ENCODE results near the gene MYO7B. TPM values are rescaled to one million over a fixed set of nuclear protein-coding genes. Genes with fewer than 3 reads are reported as not detected.
A peak's percentile ranks its signal among the peaks of the same experiment; 100 is the strongest.

Gene MYO7B
- total and polyA plus RNA-seq, 7 donors, result 0.28 to 0.61 (median 0.49) TPM

- Histone ChIP-seq H3K4me1 (peaks cover 51% of the 10 kb centered on the region), H3K9me3 (no peaks in the 10 kb centered on the region), H3K27ac (no peak overlapping the region), H3K4me3 (no peak overlapping the region), H3K27me3 (ENCODE audit: insufficient read depth in 3 of 3, low read length in 2 of 3) (no peaks in the 10 kb centered on the region), H3K36me3 (ENCODE audit: insufficient read depth in 1 of 2, low read depth in 1 of 2) (no peaks in the 10 kb centered on the region)
- no peak for TF ChIP-seq CTCF (IDR thresholded peaks at IDR 0.05)
- DNase-seq, result peak in 1 of 2 donors; percentile 80
- 30 to 47% (median 33%) methylated on average over 6 of the region's 6 CpGs for WGBS, 3 donors
- intact Hi-C loops (cut with DNase I), result no loop called here
- ATAC-seq, result peak; percentile 39 to 78 (median 68)
These were observed 37.8 kb downstream of the MYO7B start for GRCh38 chr2:127573298-127573697.

- H3K4me3 ChIP-seq, result no peak overlapping the region
- no peaks in the 10 kb centered on the region for H3K9me3 ChIP-seq
- no peak for TF ChIP-seq CTCF (IDR thresholded peaks at IDR 0.05)
- no peak for ATAC-seq
- intact Hi-C loops (cut with DNase I), result no loop called here
- 82 to 94% (median 83%) methylated on average over 17 of the region's 17 CpGs for WGBS, 3 donors
- peaks cover 46% of the 10 kb centered on the region for H3K4me1 ChIP-seq
- no peaks in the 10 kb centered on the region for H3K27me3 ChIP-seq (ENCODE audit: insufficient read depth in 3 of 3, low read length in 2 of 3)
- H3K36me3 ChIP-seq (ENCODE audit: insufficient read depth in 1 of 2, low read depth in 1 of 2), result no peaks in the 10 kb centered on the region
- DNase-seq, result peak in 1 of 2 donors; percentile 23
- H3K27ac ChIP-seq, result no peak overlapping the region
These were observed 38.3 kb downstream of the MYO7B start for GRCh38 chr2:127573771-127574170.

- Histone ChIP-seq H3K36me3 (ENCODE audit: insufficient read depth in 1 of 2, low read depth in 1 of 2) (no peaks in the 10 kb centered on the region), H3K4me1 (peaks cover 37% of the 10 kb centered on the region), H3K9me3 (no peaks in the 10 kb centered on the region), H3K27me3 (ENCODE audit: insufficient read depth in 3 of 3, low read length in 2 of 3) (no peaks in the 10 kb centered on the region), H3K4me3 (no peak overlapping the region), H3K27ac (no peak overlapping the region)
- no peak for DNase-seq
- intact Hi-C loops (cut with DNase I), result no loop called here
- 96 to 100% (median 98%) methylated on average over 3 of the region's 3 CpGs for WGBS, 3 donors
- no peak for ATAC-seq
- no peak for TF ChIP-seq CTCF (IDR thresholded peaks at IDR 0.05)
These were observed 39.2 kb downstream of the MYO7B start for GRCh38 chr2:127574656-127575055.

GRCh38 chr2:127575185-127575765 is 39.8 kb downstream of the MYO7B start:
- Histone ChIP-seq H3K9me3 (no peaks in the 10 kb centered on the region), H3K4me3 (no peak overlapping the region), H3K27me3 (ENCODE audit: insufficient read depth in 3 of 3, low read length in 2 of 3) (no peaks in the 10 kb centered on the region), H3K4me1 (peaks cover 31% of the 10 kb centered on the region), H3K27ac (no peak overlapping the region), H3K36me3 (ENCODE audit: insufficient read depth in 1 of 2, low read depth in 1 of 2) (no peaks in the 10 kb centered on the region)
- WGBS, 3 donors, result 92 to 97% (median 94%) methylated on average over 4 of the region's 4 CpGs
- TF ChIP-seq CTCF (IDR thresholded peaks at IDR 0.05), result no peak
- intact Hi-C loops (cut with DNase I), result no loop called here
- DNase-seq (no peak), ATAC-seq (no peak)

- Histone ChIP-seq H3K4me1 (peaks cover 24% of the 10 kb centered on the region), H3K9me3 (no peaks in the 10 kb centered on the region), H3K27ac (peak overlapping the region; percentile 62), H3K36me3 (ENCODE audit: insufficient read depth in 1 of 2, low read depth in 1 of 2) (no peaks in the 10 kb centered on the region), H3K4me3 (no peak overlapping the region), H3K27me3 (ENCODE audit: insufficient read depth in 3 of 3, low read length in 2 of 3) (no peaks in the 10 kb centered on the region)
- intact Hi-C loops (cut with DNase I), result no loop called here
- no peak for DNase-seq
- TF ChIP-seq CTCF (IDR thresholded peaks at IDR 0.05), result no peak
- 31 to 49% (median 36%) methylated on average over 9 to 11 of the region's 11 CpGs for WGBS, 3 donors
- no peak for ATAC-seq
These were observed 40.5 kb downstream of the MYO7B start for GRCh38 chr2:127575941-127576432.

All from psoas muscle (tissue), 8 donors.